Activated T-helper 9 cell treated with anti-CD3 and anti-CD28 coated beads, Interleukin-2, amount 50 U/mL, for 16 hours (primary cell): ENCODE data around the gene ELMO1.

Experiments used
- DNase-seq: peaks from one replicate; pipeline ENCODE4 v3.0.0-alpha.2; 2020; ENCODE audit warnings: low read depth

The ELMO1 gene

GRCh38 chr7:37408291-37409228 lies 40.1 kb downstream of the ELMO1 start:
- no peak for DNase-seq

DNA sequence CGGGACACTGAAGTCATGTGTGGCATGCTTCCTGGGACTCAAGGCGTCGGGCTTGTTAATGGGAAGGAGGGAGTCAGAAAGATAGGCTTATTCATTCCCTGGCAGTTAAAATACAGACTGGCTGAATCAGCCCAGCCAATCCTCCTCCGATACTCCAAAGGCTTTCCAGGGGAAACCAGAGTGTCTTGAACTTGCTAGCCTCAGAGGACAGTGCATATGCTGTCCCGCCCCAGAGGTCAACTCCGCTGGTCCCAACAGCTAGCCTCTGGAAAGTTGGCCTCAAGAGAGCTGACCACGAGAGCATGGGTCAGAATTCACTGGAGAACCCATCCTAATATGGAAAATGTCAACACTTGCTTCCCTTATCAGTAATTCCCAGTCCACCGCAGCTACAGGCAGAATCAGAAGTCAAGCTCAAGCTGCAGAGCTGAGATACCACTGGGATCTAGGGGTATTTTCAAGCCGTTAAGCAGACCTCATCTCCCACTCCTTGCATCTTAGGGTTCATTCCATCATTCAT lies 43.0 kb downstream of the ELMO1 start:
- DNase-seq, result no peak

DNA sequence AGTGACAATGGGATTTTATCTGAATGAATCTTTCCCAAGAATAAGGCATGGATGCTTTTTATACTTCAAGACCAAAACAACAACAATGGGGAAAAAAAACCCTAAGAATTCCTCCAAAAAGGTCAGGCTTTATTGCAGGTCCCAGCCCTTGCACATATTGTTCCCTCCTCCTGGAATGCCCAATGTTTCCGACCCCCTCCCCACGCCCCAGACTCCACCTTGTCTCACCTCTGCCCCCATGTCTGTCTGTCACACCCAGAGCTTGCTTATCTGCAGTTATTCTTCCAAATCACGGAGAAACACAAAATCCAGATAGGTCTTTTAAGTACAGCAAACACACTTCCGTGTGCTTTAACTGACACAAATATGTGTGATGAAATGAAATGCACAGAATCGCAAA lies 43.5 kb downstream of the ELMO1 start:
- no peak for DNase-seq

DNA sequence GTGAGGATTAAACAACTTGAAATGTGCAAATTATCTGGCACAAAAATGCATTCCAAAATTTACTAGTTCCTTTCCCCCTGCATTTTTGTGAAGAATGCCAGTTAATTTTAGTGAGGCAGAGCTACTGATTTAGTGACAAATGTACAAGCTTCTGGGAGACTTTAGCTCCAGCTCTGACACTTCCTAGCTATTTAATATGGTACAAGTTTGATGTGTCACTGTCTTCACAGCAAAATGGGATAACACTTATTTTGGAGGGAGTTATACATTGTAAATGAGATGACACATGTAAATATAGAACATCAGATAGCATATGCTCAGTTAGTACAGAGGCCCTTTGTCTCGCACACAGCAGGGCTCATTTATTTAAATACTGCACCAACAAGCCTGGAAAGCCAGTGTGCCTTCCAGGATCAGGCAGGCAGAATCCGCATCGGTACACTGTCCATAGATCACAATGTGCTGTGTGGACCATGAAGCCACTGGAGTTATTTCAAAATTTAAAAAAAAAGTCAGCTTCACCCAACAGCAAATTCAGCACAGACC lies 48.7 kb downstream of the ELMO1 start:
- no peak for DNase-seq

DNA sequence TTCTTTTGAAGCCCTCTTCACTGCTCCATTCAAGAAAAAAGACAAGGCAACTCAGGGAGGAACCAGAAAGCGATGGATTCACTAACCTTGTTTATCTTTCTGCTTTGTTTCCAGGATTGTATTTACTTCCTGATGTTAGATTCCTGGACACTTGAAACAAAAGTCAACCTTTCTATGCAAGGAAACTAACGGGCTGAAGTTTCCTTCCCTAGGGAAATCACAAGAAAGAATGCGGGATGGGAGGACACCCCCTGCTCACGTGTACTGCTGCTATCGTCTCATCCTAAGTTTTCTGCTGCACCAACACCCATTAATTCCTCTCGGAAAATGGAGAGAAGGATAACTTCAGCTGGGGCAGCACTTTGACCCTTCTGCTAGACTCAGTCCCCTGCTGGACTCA lies 50.3 kb downstream of the ELMO1 start:
- DNase-seq, result no peak

DNA sequence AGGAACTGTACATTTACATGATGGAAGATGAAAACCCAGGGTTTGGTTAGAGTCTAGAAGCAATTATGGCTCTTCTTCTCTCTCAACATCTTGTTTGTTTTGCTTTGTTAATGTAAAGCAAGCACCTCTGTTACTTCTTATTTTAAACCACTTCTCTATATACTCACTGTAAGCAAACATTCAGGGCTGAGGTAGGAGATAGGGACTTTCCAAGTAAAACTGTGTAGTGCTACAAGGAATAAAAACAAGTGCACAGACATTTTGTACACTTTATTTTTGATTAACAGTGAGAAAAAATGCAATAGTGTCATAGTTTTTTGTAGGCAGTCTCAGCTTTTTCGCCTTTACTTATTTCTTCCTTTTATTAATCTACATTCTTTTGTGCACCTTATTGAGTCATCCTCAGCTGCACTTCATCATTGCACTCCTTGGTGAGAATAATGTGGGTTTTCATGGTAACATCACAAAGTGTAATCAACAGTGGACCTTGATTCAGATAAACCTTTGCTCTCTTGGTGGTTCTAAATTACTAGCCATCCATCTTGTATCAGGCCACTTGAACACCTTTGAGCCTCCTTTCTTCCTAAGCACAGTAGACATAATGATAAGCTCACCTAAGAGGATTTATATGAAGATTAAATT lies 52.9 kb downstream of the ELMO1 start:
- DNase-seq, result no peak

- no peak for DNase-seq
Measured at GRCh38 chr7:37394158-37394557, 54.5 kb downstream of the ELMO1 start.

- no peak for DNase-seq
Measured at GRCh38 chr7:37393476-37393875, 55.2 kb downstream of the ELMO1 start.

- no peak for DNase-seq
Measured at GRCh38 chr7:37392673-37393017, 56.0 kb downstream of the ELMO1 start.

- DNase-seq, result no peak
Measured at GRCh38 chr7:37391791-37392672, 56.6 kb downstream of the ELMO1 start.

DNA sequence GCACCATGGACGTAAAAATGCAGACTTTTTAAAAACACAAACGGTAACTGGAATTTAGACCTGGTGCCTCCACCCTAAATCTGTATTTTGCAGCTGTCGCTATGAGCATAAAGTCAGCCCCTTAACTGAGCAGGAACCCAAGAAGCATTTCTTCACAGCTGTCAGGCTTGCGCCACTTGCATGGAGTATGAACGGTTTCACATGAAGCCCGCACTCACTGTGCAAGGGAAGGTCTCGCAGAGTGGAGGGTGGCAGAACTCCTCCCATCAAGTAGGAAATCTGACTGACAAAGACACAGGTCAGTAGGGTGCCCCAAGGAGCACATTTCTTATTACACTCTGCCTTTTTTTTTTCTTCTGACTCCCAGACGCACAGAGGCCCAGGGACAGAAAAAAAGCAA lies 58.5 kb downstream of the ELMO1 start:
- no peak for DNase-seq

DNA sequence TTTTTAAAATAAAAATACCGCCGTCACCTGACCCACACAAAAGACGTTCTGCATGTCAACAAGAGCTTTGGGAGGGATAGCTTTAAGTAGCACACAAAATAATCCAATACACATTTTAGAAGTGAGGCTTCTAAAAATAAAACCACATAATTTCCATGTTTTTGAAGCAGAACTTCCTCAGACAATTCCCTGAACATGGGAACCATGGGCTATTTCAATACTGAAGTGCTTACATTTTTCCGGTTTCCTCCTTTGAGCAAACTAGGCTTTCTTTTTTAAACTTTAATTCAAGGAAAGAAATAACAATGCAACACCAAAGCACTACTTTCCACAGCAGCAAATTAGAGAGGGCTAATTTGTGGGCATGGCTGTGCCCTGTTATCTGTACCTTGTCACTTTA lies 59.9 kb downstream of the ELMO1 start:
- DNase-seq, result no peak

DNA sequence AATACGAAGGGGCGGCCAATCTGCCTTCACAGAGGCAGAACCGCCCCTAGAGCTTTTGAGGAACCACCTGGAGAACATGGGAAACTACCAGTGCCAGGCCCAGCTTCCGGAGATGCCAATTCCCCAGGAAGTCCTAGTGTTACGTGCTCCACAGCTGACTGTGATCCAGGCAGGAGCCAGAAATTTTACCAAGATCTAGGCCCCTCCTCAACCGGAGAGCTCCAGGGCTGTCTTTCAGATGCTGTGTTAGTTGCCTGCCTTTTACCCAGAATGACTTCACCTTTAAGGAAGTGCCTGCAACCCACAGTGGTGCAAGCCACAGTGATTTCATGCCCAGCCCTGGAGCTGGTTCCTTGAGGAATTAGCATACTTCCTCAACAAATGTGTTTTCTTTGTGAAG lies 62.9 kb downstream of the ELMO1 start:
- no peak for DNase-seq

DNA sequence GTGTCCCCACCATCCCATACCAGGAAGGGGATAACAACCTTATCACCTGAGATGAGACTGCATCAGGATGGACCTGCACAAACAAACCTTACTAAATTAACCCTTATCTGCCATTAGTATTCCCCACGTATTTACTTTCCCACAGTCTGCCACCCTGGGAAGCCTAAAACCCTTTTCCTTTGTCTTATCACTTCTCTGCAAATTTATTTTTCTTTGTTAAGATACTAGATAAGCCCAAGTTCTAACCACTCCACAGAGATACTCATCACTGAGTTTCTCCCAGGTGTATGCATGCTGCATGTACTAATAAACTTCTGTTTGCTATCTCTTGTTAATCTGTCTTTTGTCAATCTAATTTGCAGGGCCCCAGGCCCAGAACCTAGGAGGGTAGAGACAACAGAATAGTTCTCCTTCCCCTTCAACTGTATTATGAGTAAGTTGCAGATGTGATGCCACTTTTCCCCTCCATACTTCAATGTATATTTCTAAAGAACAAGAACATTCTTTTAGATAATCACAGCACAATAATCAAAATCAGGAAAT lies 66.0 kb downstream of the ELMO1 start:
- no peak for DNase-seq

DNA sequence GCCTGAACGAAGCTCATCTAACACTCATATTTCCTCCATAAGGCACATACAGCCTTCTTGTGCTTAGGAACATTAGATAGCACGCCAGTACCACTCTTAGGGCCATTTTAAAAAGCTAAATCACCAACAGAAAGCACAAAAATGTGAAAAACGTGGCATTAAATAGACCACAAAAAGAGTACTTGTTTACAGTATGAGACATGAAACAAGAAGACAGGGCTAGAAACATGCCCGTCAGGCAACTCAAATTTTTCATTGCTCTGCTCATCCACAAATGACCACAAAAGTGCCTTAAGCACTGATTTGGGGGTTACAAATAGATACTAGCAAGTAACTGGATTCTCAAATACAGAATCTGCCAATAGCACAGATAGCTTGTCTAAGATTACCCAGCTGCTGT lies 67.8 kb downstream of the ELMO1 start:
- DNase-seq, result no peak

DNA sequence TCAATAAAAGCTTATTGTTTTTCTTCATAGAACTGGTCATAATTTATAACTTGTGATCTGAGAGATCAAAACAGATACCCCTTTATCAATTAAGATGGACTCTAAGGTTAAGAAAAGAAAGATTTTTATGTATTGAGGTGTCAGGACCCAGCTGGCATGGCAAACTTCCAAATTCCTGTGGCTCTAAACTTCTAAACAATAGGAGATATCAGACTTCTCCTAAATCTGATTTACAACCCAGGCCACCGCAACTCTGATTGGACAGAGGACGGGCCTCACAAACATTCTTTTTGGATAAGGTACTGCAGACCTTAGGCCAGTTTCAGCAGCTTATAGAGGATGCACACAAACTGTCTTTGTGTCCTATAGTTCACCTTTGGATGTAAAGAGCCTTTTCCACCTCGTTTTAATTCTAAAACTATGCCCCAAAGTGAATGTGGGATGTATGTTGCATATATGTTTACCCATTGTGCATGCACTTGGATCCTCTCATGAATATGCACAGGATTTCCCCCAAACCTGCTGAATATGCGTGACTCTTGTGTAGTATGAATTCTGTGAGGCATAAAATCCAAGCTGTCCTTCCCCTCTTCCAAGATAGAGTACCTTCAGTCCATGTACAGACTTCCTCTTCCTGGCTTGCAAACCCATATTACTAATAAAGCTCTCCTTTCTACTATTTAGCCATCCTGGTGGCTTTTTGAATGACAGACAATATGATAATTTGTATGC lies 69.0 kb downstream of the ELMO1 start:
- DNase-seq, result no peak

DNA sequence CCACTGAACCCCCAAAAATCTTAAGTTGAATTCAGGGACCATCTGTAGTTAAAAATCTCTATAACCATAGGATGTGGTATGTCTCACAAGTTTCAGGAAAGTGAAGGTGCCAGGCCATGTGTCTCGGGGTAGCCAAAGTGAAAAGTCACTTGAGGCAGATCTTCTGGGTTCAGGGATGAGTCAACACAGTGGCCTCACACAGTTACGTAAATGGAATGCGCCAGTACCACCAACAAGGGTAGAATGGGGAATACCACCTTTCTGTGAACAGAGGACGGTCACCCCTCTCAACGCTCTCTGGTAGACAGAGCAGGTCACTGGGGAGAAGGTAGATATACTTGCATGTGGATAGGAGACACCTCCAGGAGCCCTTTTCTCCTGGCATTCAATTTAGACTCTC lies 71.4 kb downstream of the ELMO1 start:
- DNase-seq, result no peak

DNA sequence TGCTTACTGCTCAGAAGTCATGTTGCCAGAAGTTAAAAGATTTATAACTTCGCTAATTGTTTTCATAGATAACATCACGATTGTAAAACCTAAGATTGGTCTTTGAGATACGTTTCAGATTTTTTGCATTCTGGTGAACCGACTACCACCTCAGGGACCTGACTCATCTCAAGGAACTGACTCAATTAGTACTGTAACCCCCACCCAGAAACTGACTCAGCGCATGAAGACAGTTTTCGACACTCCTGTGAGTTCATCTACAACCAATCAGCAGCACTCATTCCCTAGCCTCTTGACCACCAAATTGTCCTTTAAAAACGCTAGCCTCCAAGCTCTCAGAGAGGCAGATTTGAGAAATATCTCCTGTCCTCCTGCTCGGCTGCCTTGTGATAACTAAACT lies 72.3 kb downstream of the ELMO1 start:
- DNase-seq, result peak; percentile 19

GRCh38 chr7:37372750-37373149 lies 75.9 kb downstream of the ELMO1 start:
- DNase-seq, result no peak

- no peak for DNase-seq
Measured at GRCh38 chr7:37371755-37372154, 76.9 kb downstream of the ELMO1 start.

GRCh38 chr7:37369906-37370305 lies 78.8 kb downstream of the ELMO1 start:
- no peak for DNase-seq
